Left lung (tissue), 10 donors: Measurements from ENCODE around the gene EFNB1. TPM values are rescaled to one million over a fixed set of nuclear protein-coding genes. Genes with fewer than 3 reads are reported as not detected.
A peak's percentile ranks its signal among the peaks of the same experiment; 100 is the strongest.

Experiments
- ATAC-seq: fragments of 200-7000 bp; cut with Tn5 transposase; one replicate; pipeline ENCODE4 v1.9.1; 2020; ENCODE audit warnings: moderate library complexity
- DNase-seq, 4 donors: peaks; one replicate each; pipeline ENCODE4 v3.0.0-alpha.2; 2013 to 2020
- H3K27ac ChIP-seq, 2 donors: fragments of 200-600 bp; sonication (generic) in 1 of 2; one replicate each; pipeline versions ENCODE4 v1.5.0 to v1.8.0; 2020 to 2021
- H3K27me3 ChIP-seq, 2 donors: fragments of 200-600 bp; sonication (generic) in 1 of 2; one replicate each; pipeline versions ENCODE4 v1.5.0 to v1.8.0; 2020 to 2021
- H3K36me3 ChIP-seq, 2 donors: fragments of 200-600 bp; sonication (generic) in 1 of 2; one replicate each; pipeline versions ENCODE4 v1.5.0 to v1.8.0; 2020 to 2021
- H3K4me1 ChIP-seq, 2 donors: fragments of 200-600 bp; one replicate each; pipeline ENCODE4 v1.8.0; 2021
- H3K4me3 ChIP-seq, 2 donors: fragments of 200-600 bp; sonication (generic) in 1 of 2; one replicate each; pipeline versions ENCODE4 v1.5.0 to v1.8.0; 2020 to 2021; ENCODE audit warnings: mild to moderate bottlenecking in 1 of 2
- H3K9me3 ChIP-seq, 2 donors: fragments of 200-600 bp; sonication (generic) in 1 of 2; one replicate each; pipeline versions ENCODE4 v1.5.0 to v1.8.0; 2020 to 2021
- intact Hi-C, 2 donors: fragments of 100-400 bp; cut with DNase I; formaldehyde crosslinking; loops; one replicate each; pipeline versions ENCODE4 v1.11.2 to v1.14.2; 2022
- polyA plus RNA-seq, 6 donors: library from polyadenylated mRNA; unstranded; fragments of 120-200 nt; gene quantifications; one replicate each; pipeline ENCODE4 v1.2.1, GENCODE V29; 2013; ENCODE audit not compliant: insufficient read length in 6 of 6
- total RNA-seq, 2 donors: library from RNA; stranded (reverse); fragmentation: NEBNext Ultra II Directional; extraction: Animal tissue kit (Norgen Biotek cat#: 25700); gene quantifications; one replicate each; pipeline ENCODE4 v1.2.1, GENCODE V29; 2021
- TF ChIP-seq, protein P1 (sequence below), 2 donors: fragments of 200-600 bp; sonication (generic) in 1 of 2; IDR thresholded peaks; one replicate each; pipeline versions ENCODE4 v1.5.0 to v1.8.0; 2021; ENCODE audit warnings: antibody characterized with exemption in 2 of 2
- donor health status: DM: no; HTN: yes; CAD: no.
- donor health status: DM: no; HTN: no; CAD: no.

The EFNB1 gene
- total and polyA plus RNA-seq, 8 donors: 34.8 to 69.9 (median 54.7) TPM

GRCh38 chrX:68831405-68832100 is 2.7 kb downstream of the EFNB1 start:
- H3K27ac ChIP-seq: peak overlapping the region in 1 of 2 donors; percentile 5
- intact Hi-C loops: no loop called here

DNA sequence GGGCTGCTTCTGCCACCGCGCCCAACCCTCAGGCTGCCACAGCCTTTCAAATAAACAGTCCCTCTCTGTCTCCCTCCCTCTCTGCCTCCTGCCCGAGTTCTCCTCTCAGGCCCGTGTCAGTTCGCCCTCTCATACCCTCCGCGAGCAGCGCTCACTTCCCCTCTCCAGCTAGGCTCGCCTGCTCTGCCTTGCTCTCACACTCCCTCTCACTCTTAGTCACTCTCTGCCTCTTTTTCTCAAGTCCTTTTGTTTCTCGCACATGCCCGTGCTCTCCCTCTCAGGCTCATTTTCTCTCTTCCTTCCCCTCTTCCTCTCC is 3.2 kb downstream of the EFNB1 start:
- Histone ChIP-seq H3K4me3 (peak overlapping the region; percentile 54 to 67), H3K36me3 (no peaks in the 10 kb centered on the region), H3K27me3 (peaks cover 0 to 17% of the 10 kb centered on the region in 2 donors), H3K9me3 (no peaks in the 10 kb centered on the region), H3K27ac (peak overlapping the region in 1 of 2 donors; percentile 5), H3K4me1 (peaks cover 0 to 13% of the 10 kb centered on the region in 2 donors)
- TF ChIP-seq, protein P1, sequence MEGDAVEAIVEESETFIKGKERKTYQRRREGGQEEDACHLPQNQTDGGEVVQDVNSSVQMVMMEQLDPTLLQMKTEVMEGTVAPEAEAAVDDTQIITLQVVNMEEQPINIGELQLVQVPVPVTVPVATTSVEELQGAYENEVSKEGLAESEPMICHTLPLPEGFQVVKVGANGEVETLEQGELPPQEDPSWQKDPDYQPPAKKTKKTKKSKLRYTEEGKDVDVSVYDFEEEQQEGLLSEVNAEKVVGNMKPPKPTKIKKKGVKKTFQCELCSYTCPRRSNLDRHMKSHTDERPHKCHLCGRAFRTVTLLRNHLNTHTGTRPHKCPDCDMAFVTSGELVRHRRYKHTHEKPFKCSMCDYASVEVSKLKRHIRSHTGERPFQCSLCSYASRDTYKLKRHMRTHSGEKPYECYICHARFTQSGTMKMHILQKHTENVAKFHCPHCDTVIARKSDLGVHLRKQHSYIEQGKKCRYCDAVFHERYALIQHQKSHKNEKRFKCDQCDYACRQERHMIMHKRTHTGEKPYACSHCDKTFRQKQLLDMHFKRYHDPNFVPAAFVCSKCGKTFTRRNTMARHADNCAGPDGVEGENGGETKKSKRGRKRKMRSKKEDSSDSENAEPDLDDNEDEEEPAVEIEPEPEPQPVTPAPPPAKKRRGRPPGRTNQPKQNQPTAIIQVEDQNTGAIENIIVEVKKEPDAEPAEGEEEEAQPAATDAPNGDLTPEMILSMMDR (IDR thresholded peaks at IDR 0.05): no peak
- intact Hi-C loops: no loop called here
- DNase-seq: peak in 2 of 4 donors; percentile 60 to 68
- ATAC-seq: peak; percentile 21

More at GRCh38 chrX:68831405-68832100, 2.7 kb downstream of the EFNB1 start:
- no peak for DNase-seq
- Histone ChIP-seq H3K9me3 (no peaks in the 10 kb centered on the region), H3K4me3 (peak overlapping the region; percentile 54 to 67), H3K4me1 (peaks cover 0 to 13% of the 10 kb centered on the region in 2 donors), H3K36me3 (no peaks in the 10 kb centered on the region), H3K27me3 (peaks cover 0 to 17% of the 10 kb centered on the region in 2 donors)
- ATAC-seq: no peak
- TF ChIP-seq, protein P1 (IDR thresholded peaks at IDR 0.05): no peak

DNA sequence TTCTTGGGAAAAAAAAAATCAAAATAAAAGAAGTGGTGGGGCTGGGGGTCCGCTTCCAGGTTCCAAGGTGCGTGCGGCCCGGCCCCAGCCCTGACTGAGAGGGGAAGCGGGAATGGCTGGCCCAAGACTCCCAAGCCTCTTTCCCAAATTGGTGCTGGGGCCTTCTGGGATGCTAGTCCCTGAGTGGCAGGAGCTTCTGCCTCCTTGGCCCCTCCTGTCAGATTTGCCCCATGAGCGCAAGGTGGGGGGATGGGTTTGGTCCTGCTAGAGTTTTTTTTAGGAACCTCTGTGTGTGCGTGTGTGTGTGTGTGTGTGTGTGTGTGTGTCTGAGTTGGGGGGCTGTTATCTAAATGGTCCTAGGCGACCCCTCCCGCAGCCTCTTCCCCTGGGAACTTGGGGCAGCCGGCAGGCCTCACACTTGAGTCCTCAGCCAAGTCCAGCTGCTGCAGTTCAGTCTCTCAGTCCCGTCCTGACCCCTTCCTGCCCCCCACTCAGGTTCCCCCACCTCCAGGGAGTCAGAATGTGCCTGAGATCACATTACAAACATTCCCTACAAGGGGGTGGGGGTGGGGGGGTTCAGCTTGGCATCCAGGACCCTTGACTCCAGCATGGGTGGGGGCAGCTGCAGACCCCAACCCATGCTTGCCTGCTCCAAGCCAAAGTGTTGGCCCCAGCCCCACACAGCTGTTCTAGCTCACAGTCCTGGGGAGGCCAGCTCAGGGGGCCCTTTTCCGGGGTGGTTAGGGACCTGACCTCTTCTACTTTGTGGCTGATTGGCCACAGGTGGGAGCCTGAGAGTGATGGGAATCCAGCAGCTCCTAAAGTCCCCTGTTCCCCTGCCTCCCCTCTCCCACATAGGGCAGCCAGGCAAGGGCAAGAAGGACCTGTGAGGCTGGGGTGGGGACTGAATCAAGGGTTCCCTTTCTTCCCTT is 4.0 kb downstream of the EFNB1 start:
- Histone ChIP-seq H3K4me3 (peak overlapping the region; percentile 54 to 67), H3K27me3 (peaks cover 0 to 17% of the 10 kb centered on the region in 2 donors), H3K4me1 (peaks cover 0 to 13% of the 10 kb centered on the region in 2 donors), H3K9me3 (no peaks in the 10 kb centered on the region), H3K36me3 (no peaks in the 10 kb centered on the region), H3K27ac (peak overlapping the region in 1 of 2 donors; percentile 5)
- TF ChIP-seq, protein P1 (IDR thresholded peaks at IDR 0.05): no peak
- intact Hi-C loops: no loop called here
- DNase-seq: no peak
- ATAC-seq: no peak

DNA sequence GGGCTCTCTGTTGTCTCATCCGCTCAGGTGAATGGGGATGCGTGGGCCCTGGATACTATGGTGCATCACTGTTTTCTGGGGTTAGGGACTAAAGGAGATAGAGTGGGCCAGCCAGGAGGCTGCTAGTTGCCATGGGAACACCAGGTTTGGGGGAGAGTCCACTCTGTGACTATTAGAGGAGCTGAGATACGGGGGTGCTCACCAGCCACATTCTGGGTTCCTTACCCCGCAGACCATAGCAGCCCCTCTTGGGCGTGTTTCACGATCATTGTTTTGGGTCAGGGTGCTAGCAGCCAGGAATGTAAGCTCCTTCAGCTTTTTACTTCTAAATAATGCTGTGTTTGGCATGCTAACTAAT is 4.6 kb downstream of the EFNB1 start:
- DNase-seq: no peak
- Histone ChIP-seq H3K4me3 (peak overlapping the region in 1 of 2 donors; percentile 7), H3K27me3 (peaks cover 0 to 17% of the 10 kb centered on the region in 2 donors), H3K27ac (no peak overlapping the region), H3K4me1 (peaks cover 0 to 8% of the 10 kb centered on the region in 2 donors), H3K36me3 (no peaks in the 10 kb centered on the region), H3K9me3 (no peaks in the 10 kb centered on the region)
- no peak for ATAC-seq
- intact Hi-C loops: no loop called here
- TF ChIP-seq, protein P1 (IDR thresholded peaks at IDR 0.05): no peak

- Histone ChIP-seq H3K4me1 (peaks cover 0 to 7% of the 10 kb centered on the region in 2 donors), H3K27ac (no peak overlapping the region), H3K36me3 (no peaks in the 10 kb centered on the region), H3K27me3 (peaks cover 0 to 17% of the 10 kb centered on the region in 2 donors), H3K4me3 (no peak overlapping the region), H3K9me3 (no peaks in the 10 kb centered on the region)
- intact Hi-C loops: no loop called here
- TF ChIP-seq, protein P1 (IDR thresholded peaks at IDR 0.05): no peak
- no peak for ATAC-seq
- no peak for DNase-seq
Measured at GRCh38 chrX:68833855-68834331, 5.1 kb downstream of the EFNB1 start.
